GM12865 (cell line): ENCODE data around the gene CCDC50.

Source experiments
- DNase-seq: peaks from one replicate; pipeline ENCODE4 v3.0.0; 2010; ENCODE audit warnings: low read depth
- H3K4me3 ChIP-seq: 2 replicates; pipeline ENCODE4 v1.5.1; 2011; ENCODE audit warnings: mild to moderate bottlenecking, low read depth, low read length, control low read depth
- CTCF ChIP-seq: IDR thresholded peaks from 2 replicates; pipeline ENCODE4 v1.5.1; 2011; ENCODE audit warnings: low read length, control low read depth, low read depth, inconsistent platforms; ENCODE audit not compliant: insufficient read depth; ENCODE audit errors: missing control alignments

The CCDC50 gene

GRCh38 chr3:191328962-191329653 is at the start of gene CCDC50:
Gene CCDC50, plus strand, starts transcription at chr3:191329394. Its CDS starts 281 bp downstream, at chr3:191329675.
- peak within 1 kb of the TSS; percentile 87 for H3K4me3 ChIP-seq
- peak; percentile 91 for DNase-seq
- no peak for TF ChIP-seq CTCF

GRCh38 chr3:191280111-191280510 is 49.1 kb upstream of the CCDC50 start:
- DNase-seq = no peak
- no peak overlapping the region for H3K4me3 ChIP-seq
- TF ChIP-seq CTCF = no peak

GRCh38 chr3:191280882-191281281 is 48.3 kb upstream of the CCDC50 start:
- no peak for DNase-seq
- no peak for TF ChIP-seq CTCF
- no peak overlapping the region for H3K4me3 ChIP-seq

- no peak for TF ChIP-seq CTCF
- H3K4me3 ChIP-seq = no peak overlapping the region
- no peak for DNase-seq
These were observed 46.7 kb upstream of the CCDC50 start for GRCh38 chr3:191282251-191283185.

- no peak for TF ChIP-seq CTCF
- DNase-seq = no peak
- no peak overlapping the region for H3K4me3 ChIP-seq
These were observed 45.8 kb upstream of the CCDC50 start for GRCh38 chr3:191283400-191283799.

- TF ChIP-seq CTCF = no peak
- peak; percentile 62 for DNase-seq
- peak overlapping the region; percentile 53 for H3K4me3 ChIP-seq
These were observed 38.7 kb upstream of the CCDC50 start for GRCh38 chr3:191290311-191291025.
